ENCODE measurements around the gene ATP8B3. TPM values are rescaled to one million over a fixed set of nuclear protein-coding genes. Genes with fewer than 3 reads are reported as not detected.

Gene ATP8B3
- total RNA-seq, 1 experiment from 2014 or later, result 9.6 TPM

GRCh38 chr19:1785310-1785709 is 26.8 kb downstream of the ATP8B3 start:
- Histone ChIP-seq H3K14ac (ENCODE audit: insufficient read depth, low read length) (no peak overlapping the region), H3K4me2 (ENCODE audit: insufficient read depth, insufficient read length, low read length) (no peak overlapping the region), H3K9ac (ENCODE audit: extremely low read depth, insufficient read length, low read length) (no peak overlapping the region), H4K91ac (ENCODE audit: insufficient read length, low read depth, low read length) (no peak overlapping the region), H3K79me2 (ENCODE audit: insufficient read depth, low read length) (no peaks in the 10 kb centered on the region), H3K18ac (ENCODE audit: insufficient read length, low read depth, low read length) (no peak overlapping the region), H2BK20ac (ENCODE audit: low read depth, low read length, poor library complexity, severe bottlenecking) (no peak overlapping the region), H3K4me1 (ENCODE audit: insufficient read depth, low read length) (no peaks in the 10 kb centered on the region), H3K79me1 (ENCODE audit: insufficient read depth, low read depth, low read length, poor library complexity, severe bottlenecking) (no peaks in the 10 kb centered on the region), H3K23ac (ENCODE audit: insufficient read length, low read depth, low read length) (no peak overlapping the region), H2BK120ac (ENCODE audit: low read depth, low read length, poor library complexity, severe bottlenecking) (no peak overlapping the region), H2BK15ac (ENCODE audit: low read depth, low read length) (no peak overlapping the region), H3K56ac (ENCODE audit: insufficient read length, low read depth, low read length) (no peak overlapping the region), H3K27ac (ENCODE audit: insufficient read length, low read depth, low read length) (no peak overlapping the region), H4K20me1 (ENCODE audit: control insufficient read depth, insufficient read depth, insufficient read length) (no peaks in the 10 kb centered on the region), H3K4ac (ENCODE audit: low read depth, low read length) (no peak overlapping the region), H2BK5ac (ENCODE audit: insufficient read length, low read length) (no peak overlapping the region), H2BK12ac (ENCODE audit: insufficient read length, low read depth, low read length) (no peak overlapping the region), H3T11ph (ENCODE audit: low read length) (no peak overlapping the region), H4K8ac (replicated peaks; ENCODE audit: insufficient read length, low read depth, low read length) (no peak overlapping the region), H3K23me2 (ENCODE audit: insufficient read length, low read depth, low read length, poor library complexity, severe bottlenecking) (no peaks in the 10 kb centered on the region), H2AK5ac (ENCODE audit: insufficient read length, low read length) (no peak overlapping the region), H3K27me3 (ENCODE audit: insufficient read depth, low read length) (peaks cover 4% of the 10 kb centered on the region; the same call in 1 of the 2 replicates), H2AFZ (ENCODE audit: low read length) (no peak overlapping the region), H3K9me3 (ENCODE audit: control insufficient read depth, low read depth, low read length) (no peaks in the 10 kb centered on the region), H4K5ac (ENCODE audit: insufficient read length, low read depth, low read length) (no peak overlapping the region)
- H3K27ac Mint-ChIP-seq, result no peak overlapping the region
- peaks cover 0 to 3% of the 10 kb centered on the region in 2 experiments; a peak in 1 of 4 replicates for H3K4me1 Mint-ChIP-seq
- DNase-seq, result no peak
- H3K9me3 Mint-ChIP-seq, result peaks cover 19 to 21% of the 10 kb centered on the region in 2 experiments
- H3K4me3 Mint-ChIP-seq, result no peak overlapping the region
- TF ChIP-seq CTCF (conservative IDR thresholded peaks at IDR 0.05), result no peak
- peaks cover 0 to 4% (median 2%) of the 10 kb centered on the region in 3 experiments; a peak in 3 of 7 replicates for H3K36me3 Mint-ChIP-seq (ENCODE audit: insufficient read depth in 1 of 3, low read depth in 3 of 3)
- whole genome bisulfite sequencing (ENCODE audit: extremely low coverage, insufficient read length, low lambda C conversion rate), result no CpG with 5 or more reads among the region's 19 CpGs
- H3K27me3 Mint-ChIP-seq (ENCODE audit: low read depth), result peaks cover 56% of the 10 kb centered on the region

Data from H9 (cell line).